Measurements from ENCODE around the gene NCKAP1. TPM values are rescaled to one million over a fixed set of nuclear protein-coding genes. Genes with fewer than 3 reads are reported as not detected.
"Not testable (repeated sequence)": the region's sequence is repeated elsewhere in the genome, so short reads cannot be mapped to it uniquely, and the experiment has no call there.

NCKAP1 gene
- total RNA-seq, 1 donor from 2014 or later: 180 TPM

- Histone ChIP-seq H3K36me3 (ENCODE audit: control insufficient read depth, insufficient read depth, low read length) (peaks cover 6% of the 10 kb centered on the region), H3K27me3 (ENCODE audit: control insufficient read depth, insufficient read depth, low read length) (no peaks in the 10 kb centered on the region), H3K4me3 (ENCODE audit: low read depth, low read length) (no peak overlapping the region)
- DNase-seq (ENCODE audit: low read depth): peak; percentile 96
- no peak for FAIRE-seq
- TF ChIP-seq CTCF (IDR thresholded peaks at IDR 0.05; ENCODE audit: insufficient read depth, low read length, severe bottlenecking): no peak
Measured at GRCh38 chr2:183019718-183020442, 18.4 kb downstream of the NCKAP1 start.

- H3K4me3 ChIP-seq (ENCODE audit: low read depth, low read length); H3K36me3 ChIP-seq (ENCODE audit: control insufficient read depth, insufficient read depth, low read length); H3K27me3 ChIP-seq (ENCODE audit: control insufficient read depth, insufficient read depth, low read length); DNase-seq (ENCODE audit: low read depth); FAIRE-seq: not testable (repeated sequence)
Measured at GRCh38 chr2:183017845-183018244, 20.4 kb downstream of the NCKAP1 start.

- Histone ChIP-seq H3K4me3 (ENCODE audit: low read depth, low read length) (no peak overlapping the region), H3K36me3 (ENCODE audit: control insufficient read depth, insufficient read depth, low read length) (peaks cover 2% of the 10 kb centered on the region), H3K27me3 (ENCODE audit: control insufficient read depth, insufficient read depth, low read length) (no peaks in the 10 kb centered on the region)
- DNase-seq (ENCODE audit: low read depth) (no peak), FAIRE-seq (no peak)
- TF ChIP-seq CTCF (IDR thresholded peaks at IDR 0.05; ENCODE audit: insufficient read depth, low read length, severe bottlenecking): no peak
Measured at GRCh38 chr2:183014005-183014404, 24.3 kb downstream of the NCKAP1 start.

GRCh38 chr2:183011743-183012142 lies 26.5 kb downstream of the NCKAP1 start:
- FAIRE-seq (no peak), DNase-seq (ENCODE audit: low read depth) (peak; percentile 33)
- Histone ChIP-seq H3K27me3 (ENCODE audit: control insufficient read depth, insufficient read depth, low read length) (no peaks in the 10 kb centered on the region), H3K4me3 (ENCODE audit: low read depth, low read length) (no peak overlapping the region), H3K36me3 (ENCODE audit: control insufficient read depth, insufficient read depth, low read length) (no peaks in the 10 kb centered on the region)
- no peak for TF ChIP-seq CTCF (IDR thresholded peaks at IDR 0.05; ENCODE audit: insufficient read depth, low read length, severe bottlenecking)

- no peak for TF ChIP-seq CTCF (IDR thresholded peaks at IDR 0.05; ENCODE audit: insufficient read depth, low read length, severe bottlenecking)
- DNase-seq (ENCODE audit: low read depth) (peak; percentile 27), FAIRE-seq (no peak)
- Histone ChIP-seq H3K36me3 (ENCODE audit: control insufficient read depth, insufficient read depth, low read length) (no peaks in the 10 kb centered on the region), H3K27me3 (ENCODE audit: control insufficient read depth, insufficient read depth, low read length) (no peaks in the 10 kb centered on the region), H3K4me3 (ENCODE audit: low read depth, low read length) (no peak overlapping the region)
Measured at GRCh38 chr2:183010112-183010511, 28.1 kb downstream of the NCKAP1 start.

- Histone ChIP-seq H3K4me3 (ENCODE audit: low read depth, low read length) (no peak overlapping the region), H3K36me3 (ENCODE audit: control insufficient read depth, insufficient read depth, low read length) (no peaks in the 10 kb centered on the region), H3K27me3 (ENCODE audit: control insufficient read depth, insufficient read depth, low read length) (no peaks in the 10 kb centered on the region)
- TF ChIP-seq CTCF (IDR thresholded peaks at IDR 0.05; ENCODE audit: insufficient read depth, low read length, severe bottlenecking): no peak
- FAIRE-seq: no peak
- DNase-seq (ENCODE audit: low read depth): no peak
Measured at GRCh38 chr2:183009249-183009899, 28.9 kb downstream of the NCKAP1 start.
